GM23338 (cell line): ENCODE results near the gene CCDC138. TPM values are rescaled to one million over a fixed set of nuclear protein-coding genes. Genes with fewer than 3 reads are reported as not detected.

Experiments
- ATAC-seq: fragments of 200-7000 bp; cut with Tn5 transposase; 3 replicates; pipeline ENCODE4 v1.9.1; 2020
- DNase-seq: peaks from one replicate; pipeline ENCODE4 v3.0.0-alpha.2; 2015; ENCODE audit warnings: low spot score
- H2AFZ ChIP-seq: fragments of 200-600 bp; sonication (generic); 2 replicates; pipeline ENCODE4 v1.8.0; 2016; ENCODE audit warnings: antibody characterized with exemption, mild to moderate bottlenecking, moderate library complexity
- H3F3A ChIP-seq: fragments of 200-600 bp; sonication (generic); replicated peaks from 2 replicates; pipeline ENCODE4 v1.8.0; 2017; ENCODE audit warnings: antibody characterized with exemption, mixed run types, low read depth
- H3K27ac ChIP-seq: fragments of 200-600 bp; sonication (generic); 2 replicates; pipeline ENCODE4 v1.6.1; 2016; ENCODE audit warnings: low read depth
- H3K27me3 ChIP-seq: fragments of 200-600 bp; sonication (generic); 2 replicates; pipeline ENCODE4 v1.8.0; 2016; ENCODE audit warnings: mild to moderate bottlenecking, mixed run types, moderate library complexity; ENCODE audit not compliant: insufficient read depth
- H3K36me3 ChIP-seq: fragments of 200-600 bp; sonication (generic); 2 replicates; pipeline ENCODE4 v1.8.0; 2016; ENCODE audit warnings: mild to moderate bottlenecking; ENCODE audit not compliant: insufficient read depth
- H3K4me1 ChIP-seq: fragments of 200-600 bp; sonication (generic); 2 replicates; pipeline ENCODE4 v1.8.0; 2016; ENCODE audit warnings: mild to moderate bottlenecking, moderate library complexity; ENCODE audit not compliant: insufficient read depth
- H3K4me2 ChIP-seq: fragments of 200-600 bp; sonication (generic); 2 replicates; pipeline ENCODE4 v1.7.1; 2017; ENCODE audit warnings: mixed run types
- H3K4me3 ChIP-seq: fragments of 200-600 bp; sonication (generic); 2 replicates; pipeline ENCODE4 v1.6.1; 2016; ENCODE audit warnings: mixed run types
- H3K79me2 ChIP-seq: fragments of 200-600 bp; sonication (generic); replicated peaks from 2 replicates; pipeline ENCODE4 v1.8.0; 2017; ENCODE audit warnings: mild to moderate bottlenecking; ENCODE audit not compliant: insufficient read depth
- H3K9me2 ChIP-seq: fragments of 200-600 bp; sonication (generic); 2 replicates; pipeline ENCODE4 v1.8.0; 2017; ENCODE audit not compliant: insufficient read depth
- H4K20me1 ChIP-seq: fragments of 200-600 bp; sonication (generic); replicated peaks from 2 replicates; pipeline ENCODE4 v1.8.0; 2017; ENCODE audit warnings: mild to moderate bottlenecking; ENCODE audit not compliant: insufficient read depth
- H3K27ac Mint-ChIP-seq: 2 replicates; pipeline ENCODE4 v1.8.0; 2020; ENCODE audit warnings: inconsistent platforms, mild to moderate bottlenecking, moderate library complexity, mixed read lengths
- H3K27me3 Mint-ChIP-seq: 3 replicates; pipeline ENCODE4 v1.8.0; 2022; ENCODE audit warnings: low read depth, mild to moderate bottlenecking, moderate library complexity, mixed read lengths, inconsistent platforms; ENCODE audit not compliant: insufficient read depth, poor library complexity
- H3K36me3 Mint-ChIP-seq: 3 replicates; pipeline ENCODE4 v1.8.0; 2021; ENCODE audit warnings: low read depth, mild to moderate bottlenecking, inconsistent platforms, moderate library complexity, mixed read lengths
- H3K4me1 Mint-ChIP-seq: 3 replicates; pipeline ENCODE4 v1.8.0; 2020; ENCODE audit warnings: mild to moderate bottlenecking, inconsistent platforms, mixed read lengths
- H3K4me3 Mint-ChIP-seq: 3 replicates; pipeline ENCODE4 v1.8.0; 2021; ENCODE audit warnings: moderate library complexity, mild to moderate bottlenecking, inconsistent platforms, mixed read lengths
- H3K9me3 Mint-ChIP-seq: 3 replicates; pipeline ENCODE4 v1.8.0; 2020; ENCODE audit warnings: moderate library complexity, mild to moderate bottlenecking, inconsistent platforms, mixed read lengths
- CREB1 ChIP-seq: fragments of 250-450 bp; sonication (Bioruptor Pico); IDR thresholded peaks from 2 replicates; pipeline ENCODE4 v1.5.0; 2020; ENCODE audit warnings: low read depth, mild to moderate bottlenecking, moderate library complexity
- ETS1 ChIP-seq: IDR thresholded peaks from 2 replicates; pipeline ENCODE4 v1.6.1; 2016; ENCODE audit warnings: antibody characterized with exemption
- EZH2 ChIP-seq: fragments of 200-600 bp; sonication (generic); IDR thresholded peaks from one replicate; pipeline ENCODE4 v1.8.0; 2017; ENCODE audit warnings: antibody characterized with exemption, mild to moderate bottlenecking, low read depth; ENCODE audit not compliant: unreplicated experiment
- EZH2phosphoT487 ChIP-seq: fragments of 200-600 bp; sonication (generic); IDR thresholded peaks from one replicate; pipeline ENCODE4 v1.8.1; 2018; ENCODE audit warnings: antibody characterized with exemption; ENCODE audit not compliant: unreplicated experiment
- NANOG ChIP-seq: IDR thresholded peaks from 2 replicates; pipeline ENCODE4 v1.6.1; 2016; ENCODE audit warnings: antibody characterized with exemption, borderline replicate concordance
- POLR2AphosphoS5 ChIP-seq: IDR thresholded peaks from 2 replicates; pipeline ENCODE4 v1.6.1; 2016; ENCODE audit warnings: antibody characterized with exemption, low read depth
- REST ChIP-seq: IDR thresholded peaks from one replicate; pipeline ENCODE4 v1.6.1; 2018; ENCODE audit warnings: antibody characterized with exemption; ENCODE audit not compliant: unreplicated experiment
- STAT1 ChIP-seq: IDR thresholded peaks from one replicate; pipeline ENCODE4 v1.6.1; 2016; ENCODE audit warnings: antibody characterized with exemption; ENCODE audit not compliant: unreplicated experiment
- ZNF331 ChIP-seq: fragments of 250-450 bp; sonication (Bioruptor Pico); IDR thresholded peaks from 2 replicates; pipeline ENCODE4 v1.5.0; 2020; ENCODE audit warnings: low read depth, mild to moderate bottlenecking, moderate library complexity
- polyA plus RNA-seq: library from polyadenylated mRNA; unstranded; fragments of >200 nt; fragmentation: Nextera tagmentation; extraction: Ambion mirVana; gene quantifications from 2 replicates; pipeline ENCODE4 v1.2.1, GENCODE V29; 2016
- total RNA-seq: library from RNA; depleted of rRNA; stranded (reverse); fragments of >200 nt; shearing (Covaris generic); gene quantifications from 2 replicates; pipeline ENCODE4 v1.2.3, GENCODE V29; 2014
- TF ChIP-seq, protein P1 (sequence below), 2 experiments: fragments of 200-600 bp in 1 of 2; sonication (generic) in 1 of 2; conservative IDR thresholded peaks; 2 replicates each; pipeline versions ENCODE4 v1.5.1 to v1.6.1; 2016 to 2017; ENCODE audit warnings: antibody characterized with exemption in 2 of 2, low read depth in 2 of 2, mild to moderate bottlenecking in 2 of 2, moderate library complexity in 1 of 2
- TF ChIP-seq, protein P2 (sequence below): fragments of 250-450 bp; sonication (Bioruptor Pico); IDR thresholded peaks from 2 replicates; pipeline ENCODE4 v1.5.0; 2020; ENCODE audit warnings: mild to moderate bottlenecking, moderate library complexity

Gene CCDC138
- total and polyA plus RNA-seq, 2 experiments from 2014 or later, result 30.8 to 31.6 TPM

DNA sequence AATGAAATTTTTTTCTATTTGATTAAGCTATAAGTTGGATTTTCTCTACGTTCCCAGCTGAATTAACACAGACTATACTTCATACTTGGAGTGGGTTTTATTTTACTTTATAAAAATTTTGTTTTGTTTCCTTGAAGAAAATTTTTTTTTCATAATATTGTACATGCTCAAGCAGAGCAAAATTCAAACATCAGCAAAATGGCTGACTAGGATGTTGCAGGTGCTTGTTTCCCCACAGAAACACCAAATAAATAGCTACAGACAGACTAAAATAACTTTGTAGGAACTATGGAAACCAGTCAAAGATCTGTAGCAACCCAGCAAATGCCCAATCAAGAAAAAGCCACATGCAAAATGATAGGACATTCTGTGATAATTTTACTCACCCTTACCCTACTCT, 82.3 kb downstream of the CCDC138 start (continued):
- no peak for TF ChIP-seq REST
- no peak for TF ChIP-seq EZH2phosphoT487

GRCh38 chr2:108869542-108869941, 83.0 kb downstream of the CCDC138 start:
- Histone ChIP-seq H3K4me2 (no peak overlapping the region), H3K27me3 (no peaks in the 10 kb centered on the region), H3K4me1 (no peaks in the 10 kb centered on the region), H3K36me3 (peaks cover 4% of the 10 kb centered on the region; the same call in 1 of the 2 replicates), H3K4me3 (no peak overlapping the region), H3K79me2 (no peaks in the 10 kb centered on the region), H3F3A (no peaks in the 10 kb centered on the region), H2AFZ (no peak overlapping the region), H3K9me2 (no peaks in the 10 kb centered on the region), H4K20me1 (no peaks in the 10 kb centered on the region), H3K27ac (no peak overlapping the region)
- no peak for ATAC-seq
- Mint-ChIP-seq H3K27me3 (no peaks in the 10 kb centered on the region), H3K36me3 (peaks cover 32% of the 10 kb centered on the region), H3K4me3 (no peak overlapping the region), H3K27ac (no peak overlapping the region; the same call in 1 of the 2 replicates), H3K4me1 (peaks cover 5% of the 10 kb centered on the region; the same call in 2 of the 3 replicates), H3K9me3 (no peaks in the 10 kb centered on the region)
- no peak for DNase-seq
- no peak for TF ChIP-seq EZH2phosphoT487
- TF ChIP-seq ETS1, result no peak
- TF ChIP-seq POLR2AphosphoS5, result no peak
- TF ChIP-seq NANOG, result no peak
- TF ChIP-seq STAT1, result no peak
- TF ChIP-seq, protein P1, sequence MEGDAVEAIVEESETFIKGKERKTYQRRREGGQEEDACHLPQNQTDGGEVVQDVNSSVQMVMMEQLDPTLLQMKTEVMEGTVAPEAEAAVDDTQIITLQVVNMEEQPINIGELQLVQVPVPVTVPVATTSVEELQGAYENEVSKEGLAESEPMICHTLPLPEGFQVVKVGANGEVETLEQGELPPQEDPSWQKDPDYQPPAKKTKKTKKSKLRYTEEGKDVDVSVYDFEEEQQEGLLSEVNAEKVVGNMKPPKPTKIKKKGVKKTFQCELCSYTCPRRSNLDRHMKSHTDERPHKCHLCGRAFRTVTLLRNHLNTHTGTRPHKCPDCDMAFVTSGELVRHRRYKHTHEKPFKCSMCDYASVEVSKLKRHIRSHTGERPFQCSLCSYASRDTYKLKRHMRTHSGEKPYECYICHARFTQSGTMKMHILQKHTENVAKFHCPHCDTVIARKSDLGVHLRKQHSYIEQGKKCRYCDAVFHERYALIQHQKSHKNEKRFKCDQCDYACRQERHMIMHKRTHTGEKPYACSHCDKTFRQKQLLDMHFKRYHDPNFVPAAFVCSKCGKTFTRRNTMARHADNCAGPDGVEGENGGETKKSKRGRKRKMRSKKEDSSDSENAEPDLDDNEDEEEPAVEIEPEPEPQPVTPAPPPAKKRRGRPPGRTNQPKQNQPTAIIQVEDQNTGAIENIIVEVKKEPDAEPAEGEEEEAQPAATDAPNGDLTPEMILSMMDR (conservative IDR thresholded peaks at IDR 0.05; ENCODE audit: low read depth in 2 of 2), result no peak
- TF ChIP-seq, protein P2, sequence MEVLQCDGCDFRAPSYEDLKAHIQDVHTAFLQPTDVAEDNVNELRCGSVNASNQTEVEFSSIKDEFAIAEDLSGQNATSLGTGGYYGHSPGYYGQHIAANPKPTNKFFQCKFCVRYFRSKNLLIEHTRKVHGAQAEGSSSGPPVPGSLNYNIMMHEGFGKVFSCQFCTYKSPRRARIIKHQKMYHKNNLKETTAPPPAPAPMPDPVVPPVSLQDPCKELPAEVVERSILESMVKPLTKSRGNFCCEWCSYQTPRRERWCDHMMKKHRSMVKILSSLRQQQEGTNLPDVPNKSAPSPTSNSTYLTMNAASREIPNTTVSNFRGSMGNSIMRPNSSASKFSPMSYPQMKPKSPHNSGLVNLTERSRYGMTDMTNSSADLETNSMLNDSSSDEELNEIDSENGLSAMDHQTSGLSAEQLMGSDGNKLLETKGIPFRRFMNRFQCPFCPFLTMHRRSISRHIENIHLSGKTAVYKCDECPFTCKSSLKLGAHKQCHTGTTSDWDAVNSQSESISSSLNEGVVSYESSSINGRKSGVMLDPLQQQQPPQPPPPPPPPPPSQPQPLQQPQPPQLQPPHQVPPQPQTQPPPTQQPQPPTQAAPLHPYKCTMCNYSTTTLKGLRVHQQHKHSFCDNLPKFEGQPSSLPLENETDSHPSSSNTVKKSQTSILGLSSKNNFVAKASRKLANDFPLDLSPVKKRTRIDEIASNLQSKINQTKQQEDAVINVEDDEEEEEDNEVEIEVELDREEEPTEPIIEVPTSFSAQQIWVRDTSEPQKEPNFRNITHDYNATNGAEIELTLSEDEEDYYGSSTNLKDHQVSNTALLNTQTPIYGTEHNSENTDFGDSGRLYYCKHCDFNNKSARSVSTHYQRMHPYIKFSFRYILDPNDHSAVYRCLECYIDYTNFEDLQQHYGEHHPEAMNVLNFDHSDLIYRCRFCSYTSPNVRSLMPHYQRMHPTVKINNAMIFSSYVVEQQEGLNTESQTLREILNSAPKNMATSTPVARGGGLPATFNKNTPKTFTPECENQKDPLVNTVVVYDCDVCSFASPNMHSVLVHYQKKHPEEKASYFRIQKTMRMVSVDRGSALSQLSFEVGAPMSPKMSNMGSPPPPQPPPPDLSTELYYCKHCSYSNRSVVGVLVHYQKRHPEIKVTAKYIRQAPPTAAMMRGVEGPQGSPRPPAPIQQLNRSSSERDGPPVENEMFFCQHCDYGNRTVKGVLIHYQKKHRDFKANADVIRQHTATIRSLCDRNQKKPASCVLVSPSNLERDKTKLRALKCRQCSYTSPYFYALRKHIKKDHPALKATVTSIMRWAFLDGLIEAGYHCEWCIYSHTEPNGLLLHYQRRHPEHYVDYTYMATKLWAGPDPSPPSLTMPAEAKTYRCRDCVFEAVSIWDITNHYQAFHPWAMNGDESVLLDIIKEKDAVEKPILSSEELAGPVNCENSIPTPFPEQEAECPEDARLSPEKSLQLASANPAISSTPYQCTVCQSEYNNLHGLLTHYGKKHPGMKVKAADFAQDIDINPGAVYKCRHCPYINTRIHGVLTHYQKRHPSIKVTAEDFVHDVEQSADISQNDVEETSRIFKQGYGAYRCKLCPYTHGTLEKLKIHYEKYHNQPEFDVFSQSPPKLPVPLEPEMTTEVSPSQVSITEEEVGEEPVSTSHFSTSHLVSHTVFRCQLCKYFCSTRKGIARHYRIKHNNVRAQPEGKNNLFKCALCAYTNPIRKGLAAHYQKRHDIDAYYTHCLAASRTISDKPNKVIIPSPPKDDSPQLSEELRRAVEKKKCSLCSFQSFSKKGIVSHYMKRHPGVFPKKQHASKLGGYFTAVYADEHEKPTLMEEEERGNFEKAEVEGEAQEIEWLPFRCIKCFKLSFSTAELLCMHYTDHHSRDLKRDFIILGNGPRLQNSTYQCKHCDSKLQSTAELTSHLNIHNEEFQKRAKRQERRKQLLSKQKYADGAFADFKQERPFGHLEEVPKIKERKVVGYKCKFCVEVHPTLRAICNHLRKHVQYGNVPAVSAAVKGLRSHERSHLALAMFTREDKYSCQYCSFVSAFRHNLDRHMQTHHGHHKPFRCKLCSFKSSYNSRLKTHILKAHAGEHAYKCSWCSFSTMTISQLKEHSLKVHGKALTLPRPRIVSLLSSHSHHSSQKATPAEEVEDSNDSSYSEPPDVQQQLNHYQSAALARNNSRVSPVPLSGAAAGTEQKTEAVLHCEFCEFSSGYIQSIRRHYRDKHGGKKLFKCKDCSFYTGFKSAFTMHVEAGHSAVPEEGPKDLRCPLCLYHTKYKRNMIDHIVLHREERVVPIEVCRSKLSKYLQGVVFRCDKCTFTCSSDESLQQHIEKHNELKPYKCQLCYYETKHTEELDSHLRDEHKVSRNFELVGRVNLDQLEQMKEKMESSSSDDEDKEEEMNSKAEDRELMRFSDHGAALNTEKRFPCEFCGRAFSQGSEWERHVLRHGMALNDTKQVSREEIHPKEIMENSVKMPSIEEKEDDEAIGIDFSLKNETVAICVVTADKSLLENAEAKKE (CRISPR knock-in tag), result no peak
- TF ChIP-seq ZNF331 (CRISPR knock-in tag), result no peak
- TF ChIP-seq EZH2, result no peak
- no peak for TF ChIP-seq CREB1 (CRISPR knock-in tag)
